Glutamatergic neuron (in vitro differentiated cells): Measurements from ENCODE around the gene ZNF22. TPM values are rescaled to one million over a fixed set of nuclear protein-coding genes. Genes with fewer than 3 reads are reported as not detected.

Experiments
- DNase-seq: peaks from one replicate; pipeline ENCODE4 v3.0.0; 2022
- H3K27ac Mint-ChIP-seq: one replicate; pipeline ENCODE4 v1.8.0; 2020; ENCODE audit warnings: mild to moderate bottlenecking, mixed read lengths, inconsistent platforms; ENCODE audit not compliant: unreplicated experiment
- H3K27me3 Mint-ChIP-seq: one replicate; pipeline ENCODE4 v1.8.0; 2020; ENCODE audit warnings: mild to moderate bottlenecking, moderate library complexity, mixed read lengths, inconsistent platforms; ENCODE audit not compliant: unreplicated experiment
- H3K36me3 Mint-ChIP-seq: one replicate; pipeline ENCODE4 v1.8.0; 2020; ENCODE audit warnings: mild to moderate bottlenecking, mixed read lengths, inconsistent platforms; ENCODE audit not compliant: unreplicated experiment
- H3K4me1 Mint-ChIP-seq: one replicate; pipeline ENCODE4 v1.8.0; 2020; ENCODE audit warnings: mild to moderate bottlenecking, low read depth, mixed read lengths, inconsistent platforms; ENCODE audit not compliant: unreplicated experiment
- H3K4me3 Mint-ChIP-seq: one replicate; pipeline ENCODE4 v1.8.0; 2020; ENCODE audit warnings: mild to moderate bottlenecking, mixed read lengths, inconsistent platforms; ENCODE audit not compliant: unreplicated experiment
- H3K9me3 Mint-ChIP-seq: one replicate; pipeline ENCODE4 v1.8.0; 2020; ENCODE audit warnings: mild to moderate bottlenecking, moderate library complexity, mixed read lengths, inconsistent platforms; ENCODE audit not compliant: unreplicated experiment
- total RNA-seq: library from RNA; stranded (reverse); fragmentation: NEBNext Ultra II Directional; extraction: Animal tissue kit (Norgen Biotek cat#: 25700); gene quantifications from one replicate; pipeline ENCODE4 v1.2.1, GENCODE V29; 2021; ENCODE audit not compliant: unreplicated experiment
- TF ChIP-seq, protein P1 (sequence below): fragments of 200-600 bp; sonication (generic); IDR thresholded peaks from one replicate; pipeline ENCODE4 v1.5.0; 2021; ENCODE audit not compliant: partially characterized antibody, unreplicated experiment

The ZNF22 gene
- total RNA-seq, 1 donor from 2014 or later, result 40.2 TPM

DNA sequence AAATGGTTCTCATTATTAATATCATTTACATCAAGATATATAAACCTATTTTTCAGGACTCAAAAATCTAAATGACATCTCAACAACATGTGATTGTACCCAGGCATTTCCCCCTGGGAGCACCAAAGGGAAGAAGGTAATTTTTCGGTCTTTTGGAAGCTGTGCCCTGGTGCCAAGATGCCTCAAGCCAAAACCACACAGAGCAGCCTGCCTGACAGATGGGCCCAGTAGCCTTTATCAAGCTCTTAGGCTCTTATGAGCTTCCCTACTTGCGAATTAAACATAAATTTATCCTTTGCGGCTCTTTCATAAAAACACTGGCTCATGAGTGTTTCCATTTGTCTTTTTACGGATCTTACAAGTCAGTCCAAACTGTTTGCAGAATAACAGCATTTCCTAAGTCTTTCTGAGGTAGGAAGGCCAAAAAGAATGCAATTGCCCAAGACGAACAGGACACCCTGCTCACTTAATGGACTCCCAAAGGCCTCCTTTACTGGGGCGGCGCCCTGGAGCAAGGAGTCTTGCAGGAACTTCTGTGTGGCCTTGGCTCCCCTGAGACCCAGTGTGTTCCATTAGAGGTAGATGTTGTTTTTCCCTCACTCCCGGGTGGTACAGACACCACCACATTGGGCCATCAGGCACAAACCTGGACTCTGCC lies 45.2 kb upstream of the ZNF22 start:
- peaks cover 14% of the 10 kb centered on the region for H3K36me3 Mint-ChIP-seq
- H3K9me3 Mint-ChIP-seq, result peaks cover 21% of the 10 kb centered on the region
- H3K4me3 Mint-ChIP-seq, result peak overlapping the region; percentile 80
- H3K4me1 Mint-ChIP-seq, result peaks cover 33% of the 10 kb centered on the region
- DNase-seq, result peak; percentile 54
- H3K27me3 Mint-ChIP-seq, result peaks cover 7% of the 10 kb centered on the region
- TF ChIP-seq, protein P1, sequence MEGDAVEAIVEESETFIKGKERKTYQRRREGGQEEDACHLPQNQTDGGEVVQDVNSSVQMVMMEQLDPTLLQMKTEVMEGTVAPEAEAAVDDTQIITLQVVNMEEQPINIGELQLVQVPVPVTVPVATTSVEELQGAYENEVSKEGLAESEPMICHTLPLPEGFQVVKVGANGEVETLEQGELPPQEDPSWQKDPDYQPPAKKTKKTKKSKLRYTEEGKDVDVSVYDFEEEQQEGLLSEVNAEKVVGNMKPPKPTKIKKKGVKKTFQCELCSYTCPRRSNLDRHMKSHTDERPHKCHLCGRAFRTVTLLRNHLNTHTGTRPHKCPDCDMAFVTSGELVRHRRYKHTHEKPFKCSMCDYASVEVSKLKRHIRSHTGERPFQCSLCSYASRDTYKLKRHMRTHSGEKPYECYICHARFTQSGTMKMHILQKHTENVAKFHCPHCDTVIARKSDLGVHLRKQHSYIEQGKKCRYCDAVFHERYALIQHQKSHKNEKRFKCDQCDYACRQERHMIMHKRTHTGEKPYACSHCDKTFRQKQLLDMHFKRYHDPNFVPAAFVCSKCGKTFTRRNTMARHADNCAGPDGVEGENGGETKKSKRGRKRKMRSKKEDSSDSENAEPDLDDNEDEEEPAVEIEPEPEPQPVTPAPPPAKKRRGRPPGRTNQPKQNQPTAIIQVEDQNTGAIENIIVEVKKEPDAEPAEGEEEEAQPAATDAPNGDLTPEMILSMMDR, result no peak
- H3K27ac Mint-ChIP-seq, result peak overlapping the region; percentile 79

DNA sequence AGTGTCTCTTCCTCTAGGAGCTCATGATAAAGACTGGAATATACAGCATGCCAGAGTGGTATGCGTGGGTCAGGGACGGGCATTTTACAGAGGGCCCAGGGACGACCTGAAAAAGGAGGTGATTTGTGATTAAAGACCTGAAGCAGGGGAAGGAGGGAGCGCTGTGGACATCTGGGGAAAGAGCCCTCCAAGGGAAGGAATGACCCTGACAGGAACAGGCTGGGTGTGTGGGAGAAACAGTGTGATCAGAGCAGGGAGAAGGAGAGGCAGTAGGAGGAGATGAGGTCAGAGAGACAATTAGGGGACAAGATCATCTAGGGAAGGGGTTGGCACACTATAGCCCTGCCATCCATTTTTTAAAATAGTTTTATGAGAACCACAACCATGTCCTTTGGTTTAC lies 44.5 kb upstream of the ZNF22 start:
- H3K4me3 Mint-ChIP-seq, result peak overlapping the region; percentile 80
- H3K36me3 Mint-ChIP-seq, result peaks cover 12% of the 10 kb centered on the region
- H3K27ac Mint-ChIP-seq, result peak overlapping the region; percentile 79
- H3K9me3 Mint-ChIP-seq, result peaks cover 26% of the 10 kb centered on the region
- no peak for DNase-seq
- peaks cover 9% of the 10 kb centered on the region for H3K27me3 Mint-ChIP-seq
- peaks cover 40% of the 10 kb centered on the region for H3K4me1 Mint-ChIP-seq
- TF ChIP-seq, protein P1, result no peak

- TF ChIP-seq, protein P1, result no peak
- peaks cover 29% of the 10 kb centered on the region for H3K9me3 Mint-ChIP-seq
- H3K27ac Mint-ChIP-seq, result no peak overlapping the region
- peaks cover 46% of the 10 kb centered on the region for H3K4me1 Mint-ChIP-seq
- H3K27me3 Mint-ChIP-seq, result peaks cover 8% of the 10 kb centered on the region
- peak overlapping the region; percentile 93 for H3K4me3 Mint-ChIP-seq
- DNase-seq, result no peak
- peaks cover 10% of the 10 kb centered on the region for H3K36me3 Mint-ChIP-seq
Observed at GRCh38 chr10:44956717-44957706, 43.7 kb upstream of the ZNF22 start.

- Mint-ChIP-seq H3K27me3 (peaks cover 14% of the 10 kb centered on the region), H3K27ac (peak overlapping the region; percentile 94), H3K4me3 (peak overlapping the region; percentile 93), H3K36me3 (peaks cover 10% of the 10 kb centered on the region), H3K4me1 (peaks cover 50% of the 10 kb centered on the region), H3K9me3 (peaks cover 38% of the 10 kb centered on the region)
- TF ChIP-seq, protein P1, result no peak
- DNase-seq, result no peak
Observed at GRCh38 chr10:44958196-44958897, 42.4 kb upstream of the ZNF22 start.
